Keratinocyte (primary cell): ENCODE measurements around the gene BASP1. TPM values are rescaled to one million over a fixed set of nuclear protein-coding genes. Genes with fewer than 3 reads are reported as not detected.
A peak's percentile ranks its signal among the peaks of the same experiment; 100 is the strongest.

Experiments
- DNase-seq: peaks from one replicate; pipeline ENCODE4 v3.0.0-alpha.2; 2011; ENCODE audit warnings: low read depth, missing footprints, low spot score
- FAIRE-seq: peaks from 2 replicates; lab custom pipeline; 2011; peaks lifted over from hg19 to GRCh38; lab: Jason Lieb, UNC
- H2AFZ ChIP-seq: 2 replicates; pipeline ENCODE4 v1.6.0; 2012; ENCODE audit warnings: low read length, control low read depth, inconsistent platforms; ENCODE audit not compliant: control insufficient read depth
- H3K27ac ChIP-seq: 2 replicates; pipeline ENCODE4 v1.5.1; 2011; ENCODE audit warnings: low read length; ENCODE audit not compliant: control insufficient read depth, insufficient read depth
- H3K27me3 ChIP-seq: 3 replicates; pipeline ENCODE4 v1.6.0; 2011; ENCODE audit warnings: low read length; ENCODE audit not compliant: control insufficient read depth, insufficient read depth; ENCODE audit errors: extremely low read depth
- H3K36me3 ChIP-seq, 2 experiments: 2 replicates in 1 of 2; 3 replicates in 1 of 2; pipeline ENCODE4 v1.5.1; 2011; ENCODE audit warnings: low read length in 2 of 2, mild to moderate bottlenecking in 1 of 2; ENCODE audit not compliant: control insufficient read depth in 2 of 2, insufficient read depth in 2 of 2; ENCODE audit errors: extremely low read depth in 1 of 2
- H3K4me1 ChIP-seq: 3 replicates; pipeline ENCODE4 v1.5.1; 2011; ENCODE audit warnings: low read length; ENCODE audit not compliant: control insufficient read depth, insufficient read depth; ENCODE audit errors: extremely low read depth
- H3K4me2 ChIP-seq: 3 replicates; pipeline ENCODE4 v1.6.0; 2011; ENCODE audit warnings: low read depth, low read length; ENCODE audit not compliant: control insufficient read depth, insufficient read depth; ENCODE audit errors: extremely low read depth
- H3K4me3 ChIP-seq, 3 experiments: fragments of 200-600 bp in 1 of 3; sonication (generic) in 1 of 3; 2 replicates in 2 of 3; 3 replicates in 1 of 3; pipeline ENCODE4 v1.5.1; 2011 to 2016; ENCODE audit warnings: low read length in 3 of 3, mild to moderate bottlenecking in 3 of 3, control low read depth in 2 of 3, inconsistent platforms in 1 of 3, low read depth in 1 of 3, mixed read lengths in 1 of 3, mixed run types in 1 of 3, moderate library complexity in 1 of 3; ENCODE audit not compliant: control insufficient read depth in 2 of 3, insufficient read depth in 2 of 3; ENCODE audit errors: extremely low read depth in 1 of 3
- H3K79me2 ChIP-seq: 2 replicates; pipeline ENCODE4 v1.6.0; 2012; ENCODE audit warnings: low read length; ENCODE audit not compliant: control insufficient read depth, insufficient read depth
- H3K9ac ChIP-seq: 3 replicates; pipeline ENCODE4 v1.6.0; 2011; ENCODE audit warnings: low read length; ENCODE audit not compliant: control insufficient read depth, insufficient read depth; ENCODE audit errors: extremely low read depth
- H3K9me1 ChIP-seq: 3 replicates; pipeline ENCODE4 v1.6.0; 2011; ENCODE audit warnings: low read length; ENCODE audit not compliant: control insufficient read depth, insufficient read depth; ENCODE audit errors: extremely low read depth
- H3K9me3 ChIP-seq: 2 replicates; pipeline ENCODE4 v1.5.1; 2012; ENCODE audit warnings: low read depth, low read length; ENCODE audit not compliant: control insufficient read depth
- H4K20me1 ChIP-seq: 3 replicates; pipeline ENCODE4 v1.6.0; 2011; ENCODE audit warnings: low read length; ENCODE audit not compliant: control insufficient read depth, insufficient read depth; ENCODE audit errors: extremely low read depth
- CTCF ChIP-seq, 3 experiments: IDR thresholded peaks in 1 of 3; conservative IDR thresholded peaks in 1 of 3; optimal IDR thresholded peaks in 1 of 3; 2 replicates in 2 of 3; 3 replicates in 1 of 3; pipeline versions ENCODE3 to v1.5.1; 2011; ENCODE audit warnings: low read length in 3 of 3, mild to moderate bottlenecking in 3 of 3, moderate library complexity in 2 of 3, control low read depth in 1 of 3, inconsistent platforms in 1 of 3; ENCODE audit not compliant: insufficient read depth in 2 of 3; ENCODE audit errors: extremely low read depth in 1 of 3
- EZH2 ChIP-seq: IDR thresholded peaks from one replicate; pipeline ENCODE4 v1.6.1; 2012; ENCODE audit warnings: inconsistent platforms, mild to moderate bottlenecking, low read length, moderate library complexity
- dilution Hi-C: fragments of 300-500 bp; cut with MboI; formaldehyde crosslinking; loops from one replicate; pipeline ENCODE4 v1.7.0; 2020; ENCODE audit warnings: low sequenced_read_pairs; ENCODE audit not compliant: extremely low pct_ligation_motif_present
- polyA plus RNA-seq, 5 experiments: library from polyadenylated mRNA; depleted of rRNA in 3 of 5; stranded (reverse) in 3 of 5; stranded (forward) in 1 of 5; unstranded in 1 of 5; fragments of >200 nt; gene quantifications; 1 replicate in 1 of 5; 2 replicates in 3 of 5; 3 replicates in 1 of 5; pipeline versions ENCODE4 v1.2.1 to v1.2.3, GENCODE V29; 2011 to 2012; ENCODE audit warnings: missing spikeins in 2 of 5, low read depth in 1 of 5, low replicate concordance in 1 of 5

The BASP1 gene
- polyA plus RNA-seq, 1 donor (not counting 4 experiments of a cell fraction or from before 2014, with no cell fraction given): 127 TPM

GRCh38 chr5:17204133-17204489 is 13.3 kb upstream of the BASP1 start:
- TF ChIP-seq CTCF (optimal IDR thresholded peaks at IDR 0.05 in 1 of 3, IDR thresholded peaks at IDR 0.05 in 1 of 3, conservative IDR thresholded peaks at IDR 0.05 in 1 of 3; ENCODE audit: extremely low read depth in 1 of 3, insufficient read depth in 2 of 3, low read length in 3 of 3) (no peak), EZH2 (no peak)
- FAIRE-seq: no peak
- peaks cover 5% of the 10 kb centered on the region for H3K27me3 ChIP-seq
- H2AFZ ChIP-seq: peak overlapping the region; percentile 8
- H3K9me1 ChIP-seq: no peaks in the 10 kb centered on the region
- H3K27ac ChIP-seq: no peak overlapping the region
- no peak for DNase-seq
- dilution Hi-C loops: no loop called here
- H4K20me1 ChIP-seq: no peaks in the 10 kb centered on the region
- no peak overlapping the region for H3K9ac ChIP-seq
- no peaks in the 10 kb centered on the region for H3K79me2 ChIP-seq
- no peaks in the 10 kb centered on the region for H3K36me3 ChIP-seq
- no peaks in the 10 kb centered on the region for H3K9me3 ChIP-seq
- peaks cover 7% of the 10 kb centered on the region for H3K4me1 ChIP-seq
- H3K4me2 ChIP-seq: no peak overlapping the region
- no peak overlapping the region for H3K4me3 ChIP-seq

DNA sequence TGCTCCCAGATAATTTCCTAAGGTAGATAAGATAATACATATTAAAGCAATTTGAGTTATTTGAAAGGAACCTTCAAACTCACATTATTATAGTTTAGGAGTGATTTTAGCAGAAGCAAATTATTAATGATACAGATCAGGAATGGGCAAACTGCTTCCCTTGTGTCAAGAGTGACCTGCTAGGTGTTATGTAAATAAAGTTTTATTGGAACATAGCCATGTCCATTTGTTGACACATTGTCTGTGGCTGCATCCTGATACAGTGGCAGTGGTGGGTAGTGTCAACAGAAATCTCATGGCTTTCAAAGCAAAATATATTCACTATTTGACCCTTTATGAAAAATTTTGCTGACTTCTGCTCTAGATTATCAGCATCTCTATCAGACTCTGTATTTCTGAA is 11.4 kb upstream of the BASP1 start:
- no peak for TF ChIP-seq EZH2
- TF ChIP-seq CTCF (optimal IDR thresholded peaks at IDR 0.05 in 1 of 3, IDR thresholded peaks at IDR 0.05 in 1 of 3, conservative IDR thresholded peaks at IDR 0.05 in 1 of 3; ENCODE audit: extremely low read depth in 1 of 3, insufficient read depth in 2 of 3, low read length in 3 of 3): no peak
- dilution Hi-C loops: no loop called here
- Histone ChIP-seq H3K27me3 (peaks cover 5% of the 10 kb centered on the region), H3K4me3 (no peak overlapping the region), H4K20me1 (no peaks in the 10 kb centered on the region), H3K4me2 (no peak overlapping the region), H3K4me1 (peaks cover 7% of the 10 kb centered on the region), H3K9me3 (no peaks in the 10 kb centered on the region), H3K79me2 (no peaks in the 10 kb centered on the region), H3K9me1 (no peaks in the 10 kb centered on the region), H3K36me3 (no peaks in the 10 kb centered on the region), H2AFZ (no peak overlapping the region), H3K27ac (no peak overlapping the region), H3K9ac (no peak overlapping the region)
- FAIRE-seq: no peak
- no peak for DNase-seq
